ENCODE results near the gene OR10C1.

OR10C1 gene, protein sequence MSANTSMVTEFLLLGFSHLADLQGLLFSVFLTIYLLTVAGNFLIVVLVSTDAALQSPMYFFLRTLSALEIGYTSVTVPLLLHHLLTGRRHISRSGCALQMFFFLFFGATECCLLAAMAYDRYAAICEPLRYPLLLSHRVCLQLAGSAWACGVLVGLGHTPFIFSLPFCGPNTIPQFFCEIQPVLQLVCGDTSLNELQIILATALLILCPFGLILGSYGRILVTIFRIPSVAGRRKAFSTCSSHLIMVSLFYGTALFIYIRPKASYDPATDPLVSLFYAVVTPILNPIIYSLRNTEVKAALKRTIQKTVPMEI

DNA sequence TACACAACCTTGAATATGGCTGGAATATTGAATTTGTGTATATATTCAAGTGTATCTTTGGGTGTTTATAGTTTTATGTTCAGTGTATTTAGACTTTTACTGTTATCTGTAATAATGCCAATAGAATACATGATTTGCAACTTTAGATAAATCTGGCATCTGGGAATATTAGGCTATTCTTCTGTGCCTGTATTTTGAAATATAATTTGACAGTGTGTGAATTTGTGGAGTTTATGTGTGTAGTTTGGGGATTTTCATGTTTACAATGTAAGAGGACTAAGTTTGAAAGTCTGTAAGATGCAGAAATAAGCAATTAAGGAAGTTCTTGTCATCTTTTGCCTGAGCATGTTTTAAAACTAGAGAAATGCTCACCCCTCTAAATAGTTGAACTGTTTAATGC lies at the start of gene OR10C1:
TSS of gene OR10C1 (plus strand) at position 301 of the 400 bp plus-strand sequence. CDS start 710 bp downstream, outside the sequence.
- H3K4me3 ChIP-seq (ENCODE audit: low read depth, low read length), result no peak within 1 kb of the TSS

DNA sequence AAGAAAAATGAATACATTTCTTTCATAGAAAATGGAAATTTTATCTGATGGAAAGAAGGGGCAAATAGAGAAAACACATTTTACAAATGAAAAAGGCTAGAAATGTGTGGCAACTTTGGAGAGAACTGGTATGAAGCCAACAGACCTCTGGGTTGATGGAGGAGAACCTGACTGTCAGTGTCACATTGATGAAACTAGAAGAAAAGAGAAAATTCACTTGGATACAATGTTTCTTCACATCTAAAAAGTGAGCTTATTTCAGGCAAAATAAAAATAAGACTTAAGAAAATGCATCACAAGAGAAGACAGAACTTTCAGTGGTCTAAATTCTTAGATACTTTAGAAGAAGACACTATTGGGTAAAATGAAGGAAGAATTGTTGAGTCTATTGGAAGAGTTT lies 43.8 kb upstream of the OR10C1 start, which contains the start of gene OR12D2:
TSS of gene OR12D2 (plus strand) at position 301 of the 400 bp plus-strand sequence. CDS start 1,069 bp downstream, outside the sequence.
- TF ChIP-seq POLR2A (IDR thresholded peaks at IDR 0.05; ENCODE audit: extremely low read depth, insufficient read length), result no peak
- TF ChIP-seq, protein P1, sequence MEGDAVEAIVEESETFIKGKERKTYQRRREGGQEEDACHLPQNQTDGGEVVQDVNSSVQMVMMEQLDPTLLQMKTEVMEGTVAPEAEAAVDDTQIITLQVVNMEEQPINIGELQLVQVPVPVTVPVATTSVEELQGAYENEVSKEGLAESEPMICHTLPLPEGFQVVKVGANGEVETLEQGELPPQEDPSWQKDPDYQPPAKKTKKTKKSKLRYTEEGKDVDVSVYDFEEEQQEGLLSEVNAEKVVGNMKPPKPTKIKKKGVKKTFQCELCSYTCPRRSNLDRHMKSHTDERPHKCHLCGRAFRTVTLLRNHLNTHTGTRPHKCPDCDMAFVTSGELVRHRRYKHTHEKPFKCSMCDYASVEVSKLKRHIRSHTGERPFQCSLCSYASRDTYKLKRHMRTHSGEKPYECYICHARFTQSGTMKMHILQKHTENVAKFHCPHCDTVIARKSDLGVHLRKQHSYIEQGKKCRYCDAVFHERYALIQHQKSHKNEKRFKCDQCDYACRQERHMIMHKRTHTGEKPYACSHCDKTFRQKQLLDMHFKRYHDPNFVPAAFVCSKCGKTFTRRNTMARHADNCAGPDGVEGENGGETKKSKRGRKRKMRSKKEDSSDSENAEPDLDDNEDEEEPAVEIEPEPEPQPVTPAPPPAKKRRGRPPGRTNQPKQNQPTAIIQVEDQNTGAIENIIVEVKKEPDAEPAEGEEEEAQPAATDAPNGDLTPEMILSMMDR (IDR thresholded peaks at IDR 0.05; ENCODE audit: low read depth, low read length), result no peak
- no peak for TF ChIP-seq MYC (IDR thresholded peaks at IDR 0.05; ENCODE audit: low read depth, low read length)
- TF ChIP-seq, protein P2, sequence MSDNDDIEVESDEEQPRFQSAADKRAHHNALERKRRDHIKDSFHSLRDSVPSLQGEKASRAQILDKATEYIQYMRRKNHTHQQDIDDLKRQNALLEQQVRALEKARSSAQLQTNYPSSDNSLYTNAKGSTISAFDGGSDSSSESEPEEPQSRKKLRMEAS (IDR thresholded peaks at IDR 0.05; ENCODE audit: low read depth, low read length), result no peak
- H3K4me3 ChIP-seq (ENCODE audit: low read depth, low read length), result no peak within 1 kb of the TSS
- DNase-seq (ENCODE audit: low read depth), result no peak

More for the DNA sequence above, at the start of gene OR10C1:
- DNase-seq (ENCODE audit: low read depth), result no peak
- no peak for TF ChIP-seq POLR2A (IDR thresholded peaks at IDR 0.05; ENCODE audit: extremely low read depth, insufficient read length)

DNA sequence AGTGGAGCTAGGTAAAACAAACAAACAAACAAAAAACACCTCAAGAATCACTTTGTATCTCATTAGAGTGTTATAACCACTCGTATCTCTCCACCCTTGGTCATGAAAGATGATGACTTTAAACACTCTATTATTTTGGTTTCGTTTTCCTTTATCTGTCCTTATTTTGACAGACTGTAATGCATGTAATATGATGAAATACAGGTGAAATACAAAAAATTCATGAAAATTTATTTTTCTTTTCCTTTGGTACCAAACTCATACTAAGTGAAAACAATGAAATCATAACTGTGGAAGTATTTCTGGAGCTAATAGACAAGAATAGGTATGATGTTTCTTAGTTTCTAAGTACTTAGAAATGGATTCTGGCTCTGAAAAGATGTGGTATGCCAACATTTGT lies 39.6 kb upstream of the OR10C1 start:
- TF ChIP-seq, protein P2 (IDR thresholded peaks at IDR 0.05; ENCODE audit: low read depth, low read length), result no peak
- no peak for TF ChIP-seq POLR2A (IDR thresholded peaks at IDR 0.05; ENCODE audit: extremely low read depth, insufficient read length)
- TF ChIP-seq, protein P1 (IDR thresholded peaks at IDR 0.05; ENCODE audit: low read depth, low read length), result no peak
- no peak overlapping the region for H3K4me3 ChIP-seq (ENCODE audit: low read depth, low read length)

DNA sequence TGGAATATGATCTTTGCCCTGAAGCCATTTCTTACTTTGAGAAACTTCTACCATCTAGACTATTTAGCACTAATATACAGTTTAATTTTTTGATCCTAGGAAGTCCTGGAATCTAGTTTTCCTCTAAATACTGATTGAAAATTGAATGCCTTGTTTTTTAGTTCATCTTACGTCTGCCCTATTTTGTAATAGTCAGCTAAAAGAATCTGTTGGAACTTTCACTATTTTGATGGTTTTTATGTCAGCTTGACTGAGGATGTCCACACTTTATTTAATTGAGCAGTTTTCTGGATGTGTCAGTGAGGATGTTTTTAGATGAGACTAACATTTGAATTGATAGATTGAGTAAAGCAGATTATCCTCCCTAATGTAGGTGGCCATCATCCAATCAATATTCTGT lies 35.3 kb upstream of the OR10C1 start:
- TF ChIP-seq POLR2A (IDR thresholded peaks at IDR 0.05; ENCODE audit: extremely low read depth, insufficient read length), result no peak
- TF ChIP-seq, protein P2 (IDR thresholded peaks at IDR 0.05; ENCODE audit: low read depth, low read length), result no peak
- TF ChIP-seq, protein P1 (IDR thresholded peaks at IDR 0.05; ENCODE audit: low read depth, low read length), result no peak
- no peak for TF ChIP-seq MYC (IDR thresholded peaks at IDR 0.05; ENCODE audit: low read depth, low read length)
- H3K4me3 ChIP-seq (ENCODE audit: low read depth, low read length), result no peak overlapping the region
- DNase-seq (ENCODE audit: low read depth), result no peak

More for the DNA sequence above, 39.6 kb upstream of the OR10C1 start:
- DNase-seq (ENCODE audit: low read depth), result no peak

DNA sequence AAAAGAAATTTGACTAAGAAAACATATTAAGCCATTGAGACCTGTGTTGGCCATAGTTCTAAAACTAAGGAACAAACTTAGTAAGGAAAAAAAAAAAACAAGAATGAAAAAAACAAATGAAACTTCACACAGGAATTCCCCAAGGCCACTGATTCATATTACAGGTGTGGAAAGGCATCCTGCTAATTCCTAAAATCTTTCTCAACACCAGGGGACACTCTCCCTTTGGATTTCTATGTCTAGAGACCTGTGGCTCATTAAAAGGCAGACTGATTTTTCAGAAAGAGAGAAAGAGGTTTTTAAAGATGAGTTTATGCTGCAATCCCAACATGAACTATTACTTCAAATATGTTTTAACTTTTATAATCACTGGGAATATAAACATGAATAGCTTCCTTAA lies 24.5 kb upstream of the OR10C1 start, which contains the start of gene OR12D1:
TSS of gene OR12D1 (plus strand) at position 341 of the 400 bp plus-strand sequence.
- DNase-seq (ENCODE audit: low read depth), result no peak
- H3K4me3 ChIP-seq (ENCODE audit: low read depth, low read length), result no peak within 1 kb of the TSS
- no peak for TF ChIP-seq POLR2A (IDR thresholded peaks at IDR 0.05; ENCODE audit: extremely low read depth, insufficient read length)
- TF ChIP-seq, protein P1 (IDR thresholded peaks at IDR 0.05; ENCODE audit: low read depth, low read length), result no peak
- no peak for TF ChIP-seq MYC (IDR thresholded peaks at IDR 0.05; ENCODE audit: low read depth, low read length)

DNA sequence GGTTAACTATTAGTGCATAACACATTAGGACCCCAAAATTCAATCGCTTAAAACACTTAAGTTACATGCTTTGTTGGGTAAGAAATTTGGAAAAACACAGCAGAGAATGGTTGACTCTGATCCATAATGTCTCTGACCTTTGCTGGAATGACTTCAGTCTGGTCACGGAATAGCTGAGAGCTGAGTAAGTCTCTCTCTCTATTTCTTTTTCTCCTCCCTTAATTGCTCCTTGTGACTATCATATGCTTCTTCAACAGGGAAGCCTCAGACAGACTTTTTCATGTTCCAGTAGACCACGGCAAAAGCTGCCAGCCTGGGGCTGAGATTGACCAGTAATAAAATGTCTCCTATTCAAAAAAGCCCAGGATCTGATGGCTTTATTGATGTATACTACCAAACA lies 19.6 kb upstream of the OR10C1 start:
- H3K4me3 ChIP-seq (ENCODE audit: low read depth, low read length), result no peak overlapping the region
- no peak for TF ChIP-seq MYC (IDR thresholded peaks at IDR 0.05; ENCODE audit: low read depth, low read length)
- TF ChIP-seq, protein P2 (IDR thresholded peaks at IDR 0.05; ENCODE audit: low read depth, low read length), result no peak
- no peak for TF ChIP-seq POLR2A (IDR thresholded peaks at IDR 0.05; ENCODE audit: extremely low read depth, insufficient read length)
- TF ChIP-seq, protein P1 (IDR thresholded peaks at IDR 0.05; ENCODE audit: low read depth, low read length), result no peak
- DNase-seq (ENCODE audit: low read depth), result no peak

All from NB4 (cell line).